Urinary bladder (tissue), 4 donors: ENCODE results near the gene SLC38A8. TPM values are rescaled to one million over a fixed set of nuclear protein-coding genes. Genes with fewer than 3 reads are reported as not detected.

ENCODE experiments used
- DNase-seq: peaks from one replicate; pipeline ENCODE4 v3.0.0-alpha.2; 2015; ENCODE audit errors: extremely low spot score
- H3K27ac ChIP-seq: one replicate; pipeline ENCODE4 v1.5.1; 2013; ENCODE audit warnings: low read depth, mild to moderate bottlenecking, moderate library complexity
- H3K36me3 ChIP-seq: one replicate; pipeline ENCODE4 v1.6.1; 2013; ENCODE audit warnings: mild to moderate bottlenecking, moderate library complexity; ENCODE audit not compliant: insufficient read depth
- H3K4me1 ChIP-seq: one replicate; pipeline ENCODE4 v1.6.1; 2013; ENCODE audit warnings: mild to moderate bottlenecking, moderate library complexity; ENCODE audit not compliant: insufficient read depth
- H3K4me3 ChIP-seq: one replicate; pipeline ENCODE4 v1.5.1; 2013; ENCODE audit warnings: low read depth, low read length
- WGBS: extraction: QIAGEN DNeasy Blood & Tissue Kit; methylation state at CpG from one replicate; pipeline ENCODE4 v1.1.7; 2013; 5-methylcytosine and 5-hydroxymethylcytosine counted together
- polyA plus RNA-seq: library from polyadenylated mRNA; stranded (reverse); fragments of 200-250 nt; gene quantifications from one replicate; pipeline ENCODE4 v1.2.3, GENCODE V29; 2013
- total RNA-seq: library from RNA; depleted of rRNA; stranded (reverse); fragments of >200 nt; gene quantifications from one replicate; pipeline ENCODE4 v1.2.3, GENCODE V29; 2014
- donor health status: healthy with polysubstance abuse.
- donor health status: healthy.

Gene SLC38A8
- total and polyA plus RNA-seq, 2 donors: not detected

GRCh38 chr16:84061236-84061819 lies 18.7 kb upstream of the SLC38A8 start:
- no peak for DNase-seq
- 90% methylated on average over 7 of the region's 7 CpGs for WGBS
- Histone ChIP-seq H3K27ac (no peak overlapping the region), H3K4me1 (no peaks in the 10 kb centered on the region), H3K36me3 (no peaks in the 10 kb centered on the region), H3K4me3 (no peak overlapping the region)

DNA sequence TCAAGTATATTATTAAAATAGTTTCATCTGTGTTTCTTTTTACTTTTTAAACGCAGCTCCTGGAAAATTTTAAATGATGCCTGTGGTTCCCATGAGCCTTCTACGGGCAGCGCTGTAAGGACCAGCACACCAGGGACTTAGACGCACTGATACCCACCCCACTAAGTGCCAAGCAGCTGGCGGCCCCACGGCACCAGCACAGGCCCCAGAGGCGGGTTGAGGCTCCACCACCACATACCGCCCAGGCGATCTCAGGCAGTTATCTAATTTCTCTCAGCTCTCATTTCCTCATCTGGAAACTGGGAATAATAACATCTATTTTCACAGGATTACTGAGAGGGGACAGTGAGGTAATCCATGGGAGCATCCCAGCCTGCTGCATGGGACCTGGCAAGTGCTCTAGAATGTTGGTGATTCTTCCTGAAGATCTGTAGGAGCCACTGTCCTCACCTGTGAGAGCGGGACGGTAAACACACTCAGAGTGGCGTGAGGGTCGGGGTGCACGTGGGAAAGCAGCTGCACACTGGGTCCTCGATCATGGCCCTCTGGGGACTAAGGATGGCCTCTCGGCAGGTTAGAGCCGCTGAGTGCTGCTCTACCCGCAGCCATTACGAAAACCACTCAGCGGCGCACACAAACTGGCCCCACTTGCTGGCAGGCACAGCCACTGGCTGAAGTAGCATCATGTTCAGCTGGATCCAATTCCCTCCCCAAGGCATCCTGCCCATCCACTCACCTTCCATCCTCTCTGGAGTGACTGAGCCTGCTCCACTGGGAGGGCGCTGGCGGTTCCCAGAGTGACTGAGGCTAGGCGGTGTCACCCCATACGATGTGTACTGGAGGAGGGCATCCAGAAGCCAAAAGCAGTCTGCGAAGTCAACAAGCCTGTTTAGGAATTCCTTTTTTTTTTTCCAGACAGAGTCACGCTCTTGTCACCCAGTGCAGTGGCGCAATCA lies 17.6 kb upstream of the SLC38A8 start:
- Histone ChIP-seq H3K4me3 (no peak overlapping the region), H3K4me1 (no peaks in the 10 kb centered on the region), H3K36me3 (peaks cover 3% of the 10 kb centered on the region), H3K27ac (no peak overlapping the region)
- DNase-seq: no peak
- WGBS: 96% methylated on average over 28 of the region's 28 CpGs

DNA sequence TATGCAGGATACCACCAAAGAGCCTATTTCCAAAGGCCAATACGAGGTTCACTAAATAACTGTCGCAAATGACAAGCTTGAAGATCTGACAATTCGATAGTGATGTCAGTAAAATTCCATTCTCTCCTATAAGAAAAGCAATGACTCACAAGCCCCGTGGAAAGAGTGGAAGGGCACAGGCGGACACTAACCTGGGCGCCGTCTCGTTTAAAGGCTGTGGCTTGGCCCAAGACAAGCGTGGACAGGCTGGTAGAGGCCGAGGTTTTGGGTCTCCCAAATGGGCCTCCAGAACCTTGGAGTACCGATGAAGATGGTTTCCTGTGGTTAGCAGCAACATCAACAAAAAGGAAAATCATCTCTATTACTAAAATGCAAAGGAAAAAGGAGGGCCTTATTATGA lies 16.5 kb upstream of the SLC38A8 start:
- Histone ChIP-seq H3K4me3 (no peak overlapping the region), H3K36me3 (peaks cover 9% of the 10 kb centered on the region), H3K4me1 (no peaks in the 10 kb centered on the region), H3K27ac (no peak overlapping the region)
- DNase-seq: no peak
- 88% methylated on average over 11 of the region's 11 CpGs for WGBS

DNA sequence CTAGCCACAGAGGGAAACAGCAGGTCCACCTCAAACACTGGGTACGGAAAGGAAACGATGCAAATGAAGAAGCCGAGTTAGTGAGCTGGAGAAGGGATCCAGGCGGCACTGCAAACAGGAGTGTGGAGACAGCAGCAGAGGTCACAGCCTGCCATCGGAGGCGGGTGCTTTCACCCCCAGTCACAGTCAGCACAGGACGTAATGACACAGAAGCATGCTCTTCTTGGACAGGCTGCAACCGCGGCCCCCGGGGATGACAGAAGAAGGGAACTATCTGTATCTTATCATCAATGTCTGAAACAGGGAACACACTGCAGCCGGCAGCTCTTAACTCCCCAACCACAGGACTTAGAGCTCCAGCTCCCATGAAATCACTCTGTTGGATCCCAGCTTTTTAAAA lies 16.1 kb upstream of the SLC38A8 start:
- Histone ChIP-seq H3K27ac (no peak overlapping the region), H3K36me3 (peaks cover 9% of the 10 kb centered on the region), H3K4me1 (no peaks in the 10 kb centered on the region), H3K4me3 (no peak overlapping the region)
- 87% methylated on average over 11 of the region's 11 CpGs for WGBS
- DNase-seq: no peak

- peaks cover 9% of the 10 kb centered on the region for H3K36me3 ChIP-seq
- WGBS: 95% methylated on average over 15 of the region's 15 CpGs
- no peak overlapping the region for H3K27ac ChIP-seq
- DNase-seq: no peak
- no peaks in the 10 kb centered on the region for H3K4me1 ChIP-seq
- no peak overlapping the region for H3K4me3 ChIP-seq
These were observed 15.6 kb upstream of the SLC38A8 start for GRCh38 chr16:84058211-84058610.

DNA sequence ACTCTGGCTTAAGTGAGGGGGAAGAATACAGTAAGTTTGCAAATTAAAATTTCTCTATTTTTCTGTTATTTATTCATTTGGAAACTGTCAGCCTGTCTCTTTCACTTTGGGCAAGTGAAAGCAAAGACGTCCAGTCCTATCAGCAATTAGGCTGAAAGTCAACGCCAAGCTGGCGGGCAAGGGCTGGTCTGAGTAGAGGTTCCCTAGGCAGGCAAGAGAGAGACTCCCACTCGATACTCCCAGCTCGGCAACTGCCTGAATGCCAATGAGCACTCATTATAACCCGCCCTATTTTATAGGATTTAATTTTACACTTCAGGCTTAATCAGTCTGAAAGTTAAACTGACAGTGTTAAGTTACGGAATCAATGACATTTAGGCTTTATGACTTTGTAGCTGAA lies 14.3 kb upstream of the SLC38A8 start:
- H3K27ac ChIP-seq: no peak overlapping the region
- no peak for DNase-seq
- H3K4me1 ChIP-seq: no peaks in the 10 kb centered on the region
- H3K4me3 ChIP-seq: no peak overlapping the region
- 93% methylated on average over 7 of the region's 7 CpGs for WGBS
- H3K36me3 ChIP-seq: peaks cover 9% of the 10 kb centered on the region

GRCh38 chr16:84055801-84056634 lies 13.4 kb upstream of the SLC38A8 start:
- Histone ChIP-seq H3K27ac (no peak overlapping the region), H3K4me3 (no peak overlapping the region), H3K4me1 (no peaks in the 10 kb centered on the region), H3K36me3 (peaks cover 9% of the 10 kb centered on the region)
- no peak for DNase-seq
- WGBS: 90% methylated on average over 19 of the region's 19 CpGs

DNA sequence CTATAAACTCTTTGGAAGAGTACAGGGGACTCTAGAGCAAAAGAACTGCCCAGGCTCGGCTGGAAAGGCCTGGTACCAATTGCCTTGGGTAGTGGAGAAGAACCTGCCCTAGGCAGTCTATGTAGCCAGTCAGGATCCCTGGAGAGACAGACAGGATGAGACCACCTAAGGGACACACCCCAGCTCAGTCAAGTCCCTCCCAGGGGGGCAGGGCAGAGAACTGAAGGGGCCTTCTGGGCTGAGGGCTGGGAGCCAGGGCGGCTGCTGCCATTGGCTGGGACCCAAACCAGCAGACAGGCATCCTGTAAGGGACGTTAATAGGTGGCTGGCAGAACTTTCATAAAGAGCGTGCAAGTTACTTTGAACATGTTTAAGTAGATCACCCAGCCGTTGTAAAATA lies 12.8 kb upstream of the SLC38A8 start:
- no peak for DNase-seq
- no peak overlapping the region for H3K4me3 ChIP-seq
- peaks cover 9% of the 10 kb centered on the region for H3K36me3 ChIP-seq
- WGBS: 46% methylated on average over 5 of the region's 5 CpGs
- H3K27ac ChIP-seq: no peak overlapping the region
- H3K4me1 ChIP-seq: no peaks in the 10 kb centered on the region

DNA sequence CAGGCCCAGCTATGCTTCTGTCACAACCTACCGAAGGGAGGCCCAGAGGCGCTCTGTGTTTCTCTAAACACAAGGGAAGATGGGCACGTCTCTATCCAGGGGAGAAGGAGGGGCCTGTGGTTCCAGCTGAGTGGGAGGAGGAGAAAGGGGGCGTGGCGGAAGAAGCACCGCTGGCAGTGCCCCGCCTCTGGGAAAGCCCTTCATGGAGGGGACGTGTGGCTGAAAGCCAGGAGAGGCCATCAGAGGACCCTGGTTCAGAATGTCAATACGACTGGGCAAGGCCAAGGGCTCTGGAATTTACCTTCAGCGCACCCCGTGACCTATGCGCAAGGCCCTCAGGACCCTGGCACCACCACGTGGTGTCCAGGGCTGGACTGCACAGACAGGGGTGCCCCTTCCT lies 12.3 kb upstream of the SLC38A8 start:
- Histone ChIP-seq H3K4me1 (no peaks in the 10 kb centered on the region), H3K4me3 (no peak overlapping the region), H3K36me3 (peaks cover 9% of the 10 kb centered on the region), H3K27ac (no peak overlapping the region)
- WGBS: 80% methylated on average over 13 of the region's 13 CpGs
- DNase-seq: no peak

DNA sequence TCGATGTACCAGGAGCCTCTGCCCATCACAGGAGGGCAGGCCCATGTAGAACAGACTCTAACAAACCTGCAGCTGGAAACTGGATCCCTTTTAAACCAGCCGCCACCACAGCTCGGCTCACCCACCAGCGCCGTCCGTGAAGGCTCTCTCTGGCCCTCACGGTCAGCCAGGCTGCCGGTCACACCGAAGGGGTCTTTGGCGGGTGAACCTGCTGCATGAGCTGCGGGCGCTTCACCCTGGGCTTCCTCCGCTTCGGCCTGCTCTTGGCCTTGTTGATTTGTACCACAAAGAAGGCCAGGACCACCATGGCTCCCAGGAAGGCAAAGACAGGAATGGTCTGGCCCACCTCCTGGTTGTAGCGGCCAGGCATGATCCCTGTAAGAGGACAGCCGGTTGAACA lies 11.7 kb upstream of the SLC38A8 start:
- Histone ChIP-seq H3K36me3 (peaks cover 9% of the 10 kb centered on the region), H3K4me3 (no peak overlapping the region), H3K27ac (no peak overlapping the region), H3K4me1 (no peaks in the 10 kb centered on the region)
- WGBS: 95% methylated on average over 16 of the region's 16 CpGs
- no peak for DNase-seq

DNA sequence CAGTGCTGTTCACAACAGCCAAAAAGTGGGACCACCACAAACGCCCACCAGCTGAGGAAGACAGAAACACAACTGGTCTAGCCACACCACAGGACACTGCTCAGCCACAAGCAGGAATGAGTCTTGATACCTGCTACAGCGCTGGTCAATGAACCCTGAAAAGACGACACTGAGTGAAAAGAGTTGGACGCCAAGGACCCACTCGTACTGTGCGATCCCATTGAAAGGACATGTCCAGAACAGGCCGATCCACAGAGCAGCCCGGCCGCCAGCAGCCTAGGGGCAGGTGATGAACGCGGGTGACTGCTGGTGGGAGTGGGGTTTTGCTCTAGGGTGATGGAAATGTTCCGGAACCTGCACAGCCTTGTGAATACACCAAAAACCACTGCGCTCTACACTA lies 10.6 kb upstream of the SLC38A8 start:
- Histone ChIP-seq H3K4me3 (no peak overlapping the region), H3K4me1 (no peaks in the 10 kb centered on the region), H3K27ac (no peak overlapping the region), H3K36me3 (peaks cover 9% of the 10 kb centered on the region)
- DNase-seq: no peak
- 95% methylated on average over 13 of the region's 13 CpGs for WGBS

GRCh38 chr16:84052071-84052622 lies 9.6 kb upstream of the SLC38A8 start:
- Histone ChIP-seq H3K36me3 (peaks cover 9% of the 10 kb centered on the region), H3K27ac (no peak overlapping the region), H3K4me1 (no peaks in the 10 kb centered on the region), H3K4me3 (no peak overlapping the region)
- 91% methylated on average over 27 of the region's 27 CpGs for WGBS
- DNase-seq: no peak

DNA sequence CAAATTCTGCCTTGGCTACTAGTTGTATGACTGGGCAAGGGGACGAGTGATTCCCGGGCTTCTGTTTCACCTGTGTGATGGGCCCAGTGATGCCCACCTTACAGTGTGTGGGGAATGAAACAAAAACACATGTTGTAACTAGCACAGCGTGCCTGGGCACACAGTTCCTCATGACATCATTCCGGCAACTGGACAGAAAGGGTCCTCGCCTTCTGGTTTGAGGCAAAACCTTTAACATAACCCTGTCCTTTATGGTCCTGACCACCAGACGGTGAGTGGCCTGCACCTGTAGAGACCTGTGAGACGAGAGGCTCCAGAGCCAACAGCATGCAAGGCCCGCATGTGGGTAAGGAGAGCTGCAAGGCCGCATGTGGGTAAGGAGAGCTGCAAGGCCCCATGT lies 7.7 kb upstream of the SLC38A8 start:
- Histone ChIP-seq H3K27ac (no peak overlapping the region), H3K4me1 (no peaks in the 10 kb centered on the region), H3K4me3 (no peak overlapping the region), H3K36me3 (peaks cover 6% of the 10 kb centered on the region)
- DNase-seq: no peak
- 85% methylated on average over 9 of the region's 9 CpGs for WGBS
